Ecto neural progenitor cell (in vitro differentiated cells): ENCODE measurements around the gene NR3C2.

Experiments used
- DNase-seq: peaks from one replicate; pipeline ENCODE4 v3.0.0-alpha.2; 2018; ENCODE audit warnings: low spot score

The NR3C2 gene

DNA sequence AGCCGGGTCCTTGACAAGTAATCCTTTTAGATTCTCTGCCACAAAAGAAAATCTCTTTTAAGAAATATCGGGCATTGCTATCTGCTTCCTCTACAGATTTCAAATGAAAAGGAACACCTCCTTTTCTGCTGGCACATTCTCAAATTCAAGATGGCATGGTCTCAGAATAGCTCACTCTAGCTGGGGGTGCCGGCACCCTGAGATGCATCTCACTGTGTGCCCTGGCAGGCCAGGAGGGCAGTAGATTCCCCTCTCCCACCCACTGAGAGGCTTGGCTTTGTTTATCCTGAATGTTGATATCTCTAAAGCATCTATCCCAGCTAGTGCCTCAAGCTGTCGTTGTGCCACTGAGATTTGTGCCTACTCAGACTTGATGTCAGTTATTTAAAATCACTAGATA, 390.8 kb downstream of the NR3C2 start:
- no peak for DNase-seq

DNA sequence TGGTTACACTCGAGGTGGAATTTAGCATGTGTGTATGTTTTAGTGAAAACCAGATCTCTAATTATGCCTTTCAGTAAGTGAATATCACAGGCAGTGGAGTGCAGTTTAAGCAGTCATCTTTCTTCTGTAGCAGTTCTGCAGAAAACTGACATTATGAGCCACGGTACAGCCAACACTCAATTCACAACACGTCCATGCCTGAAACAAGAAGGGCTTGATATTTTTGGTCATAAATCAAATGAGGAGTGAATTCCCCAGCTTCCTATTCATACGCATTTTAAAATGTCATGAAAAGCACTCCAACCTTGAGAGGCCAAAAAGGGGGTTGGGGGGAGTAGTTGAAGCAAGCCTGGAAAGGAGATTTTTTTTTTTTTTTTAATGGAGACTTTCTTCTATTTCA, 393.6 kb downstream of the NR3C2 start:
- no peak for DNase-seq

DNA sequence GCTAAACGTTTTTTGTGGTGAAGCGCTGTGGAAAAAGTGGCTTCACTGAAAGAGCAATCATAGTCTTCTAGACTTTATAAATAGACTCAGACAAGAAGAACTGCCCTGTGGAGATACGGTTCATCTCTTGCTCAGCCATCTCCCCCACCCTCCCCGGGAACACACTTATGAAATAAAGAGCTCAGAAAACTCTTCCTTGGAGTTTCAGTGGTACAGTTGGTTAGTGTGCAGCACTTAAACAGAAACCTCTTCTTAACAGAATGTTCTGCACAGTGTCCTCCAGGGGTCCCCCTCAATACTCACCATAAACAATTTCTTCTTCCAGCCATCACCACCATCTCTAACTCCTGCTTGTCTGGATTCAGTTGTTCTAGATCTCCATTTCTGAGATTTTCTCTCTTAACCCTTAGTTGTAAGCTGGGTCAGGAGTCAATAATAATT, 397.3 kb downstream of the NR3C2 start:
- DNase-seq: no peak

DNA sequence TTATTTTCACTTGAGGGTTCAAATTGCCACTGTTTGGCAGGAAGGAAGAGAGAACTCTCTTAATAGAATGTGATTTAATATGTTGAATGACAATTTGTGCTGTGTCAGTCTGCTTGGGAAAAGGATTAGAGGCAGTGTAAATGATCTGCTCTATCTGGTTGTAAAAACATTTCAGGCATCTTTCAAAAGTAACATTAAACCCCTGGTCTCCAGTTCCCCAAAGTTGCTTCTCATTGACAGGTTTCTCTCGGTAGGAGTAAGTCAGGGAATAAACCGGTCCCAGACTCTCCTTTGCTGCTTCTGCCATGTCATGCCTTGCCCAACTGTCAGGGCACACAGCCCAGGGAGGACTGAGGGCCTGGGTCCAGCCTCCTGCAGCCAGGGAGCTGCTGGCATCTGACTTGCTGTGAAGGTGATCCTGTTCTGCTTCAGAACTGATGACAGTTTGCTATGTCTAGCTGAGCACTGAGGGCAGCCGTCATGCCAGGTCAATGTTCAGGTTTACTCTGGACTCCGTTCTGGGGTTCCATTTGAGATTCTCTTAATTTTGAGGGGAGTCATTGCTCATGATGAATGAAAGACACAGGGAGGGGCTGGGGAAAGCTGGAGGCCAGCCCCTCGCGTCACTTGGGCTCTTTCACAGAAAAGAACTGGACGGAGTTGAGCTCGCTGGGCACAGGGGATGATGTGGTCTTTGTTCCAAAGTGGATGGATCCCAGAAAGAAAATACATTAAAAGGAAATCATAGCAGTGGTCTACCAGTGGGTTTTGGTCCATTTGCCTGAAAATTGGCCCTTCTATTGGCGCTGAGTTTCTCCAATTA, 397.9 kb downstream of the NR3C2 start:
- no peak for DNase-seq

DNA sequence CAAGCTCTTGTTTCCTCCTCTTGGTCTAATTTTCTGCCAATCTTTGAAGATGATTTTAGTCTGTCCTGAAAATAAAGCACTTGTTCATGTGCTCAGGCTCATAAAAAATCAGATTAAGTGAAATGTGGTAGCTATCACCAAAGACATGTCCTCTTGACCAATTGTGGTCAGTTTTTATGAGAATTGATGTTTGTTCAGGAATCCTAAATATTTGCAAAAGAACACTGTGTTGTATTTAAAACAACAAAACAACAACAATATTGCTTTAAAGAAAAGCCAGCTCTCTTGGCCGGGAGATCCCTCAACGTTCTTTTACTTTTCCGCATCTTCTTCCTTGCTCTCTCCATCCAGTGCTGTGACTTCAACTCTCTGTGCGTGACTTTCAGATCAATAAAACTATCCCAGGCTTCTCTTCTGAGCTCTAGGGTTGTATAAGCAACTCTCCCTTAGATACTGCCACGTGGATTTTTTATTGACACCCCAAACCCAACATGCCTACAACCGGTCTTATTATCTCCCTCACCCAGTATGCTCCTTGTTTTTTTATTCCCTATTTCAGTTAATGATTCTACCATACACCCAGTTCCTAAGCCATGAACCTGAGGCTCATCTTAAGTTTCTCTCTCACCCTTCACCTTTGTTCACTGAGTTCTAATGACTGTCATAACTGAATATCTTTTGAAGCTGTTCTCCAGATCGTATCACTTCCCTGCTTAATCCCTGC, 400.4 kb downstream of the NR3C2 start:
- DNase-seq: no peak

DNA sequence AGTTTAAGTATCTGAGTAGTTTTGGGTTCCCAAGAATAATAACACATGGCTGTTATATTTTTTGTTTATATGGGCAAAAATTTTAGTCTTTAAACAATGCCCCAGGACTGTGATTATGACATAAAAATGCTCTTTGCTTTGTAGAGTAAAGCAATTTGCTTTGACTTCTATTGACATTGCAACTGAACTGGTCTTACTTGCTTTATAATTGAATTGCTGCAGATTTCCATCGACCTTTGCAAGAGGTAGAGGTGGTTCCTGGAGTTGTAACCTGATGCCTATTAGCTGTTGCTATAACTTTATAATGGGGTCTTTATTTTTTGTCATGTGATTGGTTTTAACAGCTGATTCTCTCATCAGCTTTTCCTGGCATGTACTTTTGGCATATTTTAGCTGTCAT, 407.4 kb downstream of the NR3C2 start:
- DNase-seq: no peak

DNA sequence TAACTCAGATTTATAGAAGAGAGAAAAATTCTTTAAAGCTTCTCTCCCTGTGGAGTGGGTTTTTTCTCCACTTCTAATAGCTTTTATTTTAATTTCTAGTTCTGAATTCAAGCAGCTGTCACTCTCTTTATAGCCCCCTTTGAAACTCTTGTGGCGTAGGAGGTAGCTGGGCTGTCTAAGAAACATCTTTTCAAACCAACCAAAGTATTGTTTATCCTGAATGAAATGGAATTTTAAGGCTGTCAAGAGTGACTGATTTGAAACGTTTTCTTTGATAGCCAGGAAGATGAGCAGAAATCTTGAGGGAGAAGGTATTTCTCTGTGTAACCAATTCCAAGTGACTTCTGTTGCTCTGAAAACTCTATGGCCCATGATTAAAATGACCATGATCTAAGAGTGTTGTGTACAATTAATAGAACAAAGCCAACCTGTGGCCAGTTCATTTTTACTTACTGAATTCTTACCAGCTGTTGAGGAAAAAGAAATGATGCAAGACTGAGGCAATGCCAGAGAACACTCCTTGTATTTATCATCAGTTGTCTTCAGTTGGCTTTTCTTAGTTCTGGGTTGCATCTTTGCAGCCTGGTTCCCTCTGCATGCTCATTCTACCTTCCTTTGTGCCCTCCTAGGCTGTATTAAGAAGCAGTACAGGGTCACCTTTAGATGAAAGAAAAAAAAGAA, 411.9 kb downstream of the NR3C2 start:
- no peak for DNase-seq

DNA sequence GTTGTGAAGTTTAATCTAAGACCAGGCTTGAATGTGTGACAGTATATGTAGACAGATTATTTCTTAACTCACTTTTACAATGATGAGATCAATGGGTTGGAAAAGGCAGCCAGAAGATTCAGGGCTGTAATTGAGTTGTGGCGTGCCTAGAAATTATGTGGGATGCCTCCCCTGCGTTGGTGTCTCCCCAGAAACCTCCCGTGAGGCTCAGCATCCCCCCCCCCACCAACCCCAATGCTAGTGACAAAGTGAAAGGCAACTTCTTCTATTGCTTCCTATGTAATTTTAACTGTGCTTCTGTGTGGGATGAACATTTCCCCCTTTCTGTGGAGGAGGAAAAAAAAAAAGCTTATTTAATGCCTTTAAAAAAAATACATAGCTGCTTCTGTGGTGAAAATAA, 412.4 kb downstream of the NR3C2 start:
- DNase-seq: no peak
